Mesenchymal stem cell (in vitro differentiated cells and primary cell): ENCODE measurements around the gene NFS1.

Experiments
- DNase-seq: peaks from one replicate; pipeline ENCODE4 v3.0.0-alpha.2; 2013
- H2AFZ ChIP-seq: one replicate; pipeline ENCODE4 v1.6.1; 2013; ENCODE audit warnings: low read depth, mild to moderate bottlenecking, control low read depth, inconsistent platforms, low read length, moderate library complexity
- H2AK5ac ChIP-seq: 2 replicates; pipeline ENCODE4 v1.6.1; 2013; ENCODE audit warnings: low read length, moderate library complexity, mild to moderate bottlenecking, inconsistent platforms; ENCODE audit not compliant: severe bottlenecking
- H2BK120ac ChIP-seq: one replicate; pipeline ENCODE4 v1.6.1; 2013; ENCODE audit warnings: low read depth, mild to moderate bottlenecking, inconsistent platforms, low read length, moderate library complexity
- H2BK12ac ChIP-seq, 2 experiments: one replicate each; pipeline ENCODE4 v1.6.1; 2013; ENCODE audit warnings: inconsistent platforms in 2 of 2, low read length in 2 of 2, mild to moderate bottlenecking in 2 of 2, moderate library complexity in 2 of 2, control low read depth in 1 of 2
- H2BK15ac ChIP-seq: one replicate; pipeline ENCODE4 v1.6.1; 2013; ENCODE audit warnings: mild to moderate bottlenecking, low read depth, inconsistent platforms; ENCODE audit not compliant: poor library complexity, severe bottlenecking
- H2BK5ac ChIP-seq: 2 replicates; pipeline ENCODE4 v1.6.1; 2013; ENCODE audit warnings: low read depth, mild to moderate bottlenecking, low read length, control low read depth, inconsistent platforms; ENCODE audit not compliant: poor library complexity, severe bottlenecking
- H3K14ac ChIP-seq, 2 experiments: one replicate each; pipeline ENCODE4 v1.6.1; 2013; ENCODE audit warnings: inconsistent platforms in 2 of 2, low read length in 2 of 2, control low read depth in 1 of 2, mild to moderate bottlenecking in 1 of 2, moderate library complexity in 1 of 2
- H3K18ac ChIP-seq, 2 experiments: one replicate each; pipeline ENCODE4 v1.6.1; 2013; ENCODE audit warnings: inconsistent platforms in 2 of 2, low read length in 2 of 2, control low read depth in 1 of 2, low read depth in 1 of 2, mild to moderate bottlenecking in 1 of 2
- H3K23ac ChIP-seq, 2 experiments: one replicate each; pipeline ENCODE4 v1.6.1; 2013; ENCODE audit warnings: inconsistent platforms in 2 of 2, low read length in 2 of 2, mild to moderate bottlenecking in 2 of 2, moderate library complexity in 2 of 2, control low read depth in 1 of 2
- H3K27ac ChIP-seq: 2 replicates; pipeline ENCODE4 v1.5.1; 2013; ENCODE audit warnings: mild to moderate bottlenecking, moderate library complexity, low read length, control low read depth, inconsistent platforms; ENCODE audit not compliant: poor library complexity, severe bottlenecking
- H3K27me3 ChIP-seq, 2 experiments: 2 replicates each; pipeline versions ENCODE4 v1.6.1 to v1.7.0; 2013; ENCODE audit warnings: low read length in 2 of 2, mild to moderate bottlenecking in 2 of 2, moderate library complexity in 2 of 2, control low read depth in 1 of 2, inconsistent platforms in 1 of 2; ENCODE audit not compliant: control insufficient read depth in 1 of 2, insufficient read depth in 1 of 2
- H3K36me3 ChIP-seq, 2 experiments: 2 replicates each; pipeline versions ENCODE4 v1.6.1 to v1.7.0; 2013; ENCODE audit warnings: low read length in 2 of 2, control low read depth in 1 of 2, inconsistent platforms in 1 of 2, low read depth in 1 of 2, mild to moderate bottlenecking in 1 of 2; ENCODE audit not compliant: insufficient read depth in 2 of 2, control insufficient read depth in 1 of 2
- H3K4ac ChIP-seq, 2 experiments: one replicate each; pipeline ENCODE4 v1.6.1; 2013; ENCODE audit warnings: inconsistent platforms in 2 of 2, low read length in 2 of 2, mild to moderate bottlenecking in 2 of 2, moderate library complexity in 2 of 2, control low read depth in 1 of 2, low read depth in 1 of 2
- H3K4me1 ChIP-seq: 2 replicates; pipeline ENCODE4 v1.6.1; 2013; ENCODE audit warnings: low read depth, low read length, control low read depth; ENCODE audit not compliant: control insufficient read depth, insufficient read depth
- H3K4me2 ChIP-seq: 2 replicates; pipeline ENCODE4 v1.6.1; 2013; ENCODE audit warnings: low read length, mild to moderate bottlenecking, inconsistent platforms; ENCODE audit not compliant: poor library complexity, severe bottlenecking
- H3K4me3 ChIP-seq, 2 experiments: 2 replicates each; pipeline versions ENCODE4 v1.5.1 to v1.7.0; 2013; ENCODE audit warnings: low read length in 2 of 2, mild to moderate bottlenecking in 2 of 2, control low read depth in 1 of 2, low read depth in 1 of 2; ENCODE audit not compliant: insufficient read depth in 1 of 2
- H3K79me1 ChIP-seq: replicated peaks from 2 replicates; pipeline ENCODE4 v1.6.1; 2013; ENCODE audit warnings: mild to moderate bottlenecking, control low read depth, low read length, inconsistent platforms; ENCODE audit not compliant: poor library complexity, severe bottlenecking
- H3K9ac ChIP-seq: 2 replicates; pipeline ENCODE4 v1.7.0; 2013; ENCODE audit warnings: mild to moderate bottlenecking, low read length, moderate library complexity
- H3K9me3 ChIP-seq: 2 replicates; pipeline ENCODE4 v1.7.0; 2013; ENCODE audit warnings: mild to moderate bottlenecking, low read length; ENCODE audit not compliant: control insufficient read depth
- H4K8ac ChIP-seq: one replicate; pipeline ENCODE4 v1.6.1; 2013; ENCODE audit warnings: inconsistent platforms, mild to moderate bottlenecking, low read length, moderate library complexity
- H4K91ac ChIP-seq: one replicate; pipeline ENCODE4 v1.6.1; 2013; ENCODE audit warnings: mild to moderate bottlenecking, low read length, inconsistent platforms
- WGBS: methylation state at CpG from one replicate; pipeline ENCODE4 v1.1.7; 2013; ENCODE audit warnings: mixed read lengths; 5-methylcytosine and 5-hydroxymethylcytosine counted together

The NFS1 gene

GRCh38 chr20:35653430-35653734, 45.8 kb downstream of the NFS1 start:
- Histone ChIP-seq H4K8ac (no peak overlapping the region), H3K4ac (no peak overlapping the region), H3K27me3 (no peaks in the 10 kb centered on the region), H3K23ac (no peak overlapping the region), H3K9ac (no peak overlapping the region), H2AK5ac (no peak overlapping the region), H2BK12ac (no peak overlapping the region), H2AFZ (no peak overlapping the region), H2BK5ac (no peak overlapping the region), H3K14ac (no peak overlapping the region), H3K4me2 (no peak overlapping the region), H3K4me1 (peaks cover 2% of the 10 kb centered on the region), H3K18ac (no peak overlapping the region), H4K91ac (no peak overlapping the region), H3K79me1 (no peaks in the 10 kb centered on the region), H3K4me3 (no peak overlapping the region), H3K9me3 (no peaks in the 10 kb centered on the region), H2BK120ac (no peak overlapping the region), H3K27ac (no peak overlapping the region), H2BK15ac (no peak overlapping the region), H3K36me3 (peaks cover 22 to 47% of the 10 kb centered on the region in 2 experiments)
- DNase-seq, result no peak
- WGBS, result 98% methylated on average over 3 of the region's 3 CpGs

- Histone ChIP-seq H3K4me2 (no peak overlapping the region), H4K8ac (no peak overlapping the region), H3K9ac (no peak overlapping the region), H2BK5ac (no peak overlapping the region), H3K23ac (no peak overlapping the region), H2AFZ (no peak overlapping the region), H3K4ac (no peak overlapping the region), H2BK15ac (no peak overlapping the region), H3K18ac (no peak overlapping the region), H3K79me1 (no peaks in the 10 kb centered on the region), H4K91ac (no peak overlapping the region), H3K14ac (no peak overlapping the region), H3K27me3 (no peaks in the 10 kb centered on the region), H2BK12ac (no peak overlapping the region), H2AK5ac (no peak overlapping the region), H3K36me3 (peaks cover 22 to 47% of the 10 kb centered on the region in 2 experiments), H3K9me3 (no peaks in the 10 kb centered on the region), H3K4me3 (no peak overlapping the region), H3K4me1 (peaks cover 2% of the 10 kb centered on the region), H2BK120ac (no peak overlapping the region), H3K27ac (no peak overlapping the region)
- WGBS, result 97% methylated on average over 13 of the region's 13 CpGs
- DNase-seq, result no peak
Observed at GRCh38 chr20:35652641-35653429, 46.3 kb downstream of the NFS1 start.

DNA sequence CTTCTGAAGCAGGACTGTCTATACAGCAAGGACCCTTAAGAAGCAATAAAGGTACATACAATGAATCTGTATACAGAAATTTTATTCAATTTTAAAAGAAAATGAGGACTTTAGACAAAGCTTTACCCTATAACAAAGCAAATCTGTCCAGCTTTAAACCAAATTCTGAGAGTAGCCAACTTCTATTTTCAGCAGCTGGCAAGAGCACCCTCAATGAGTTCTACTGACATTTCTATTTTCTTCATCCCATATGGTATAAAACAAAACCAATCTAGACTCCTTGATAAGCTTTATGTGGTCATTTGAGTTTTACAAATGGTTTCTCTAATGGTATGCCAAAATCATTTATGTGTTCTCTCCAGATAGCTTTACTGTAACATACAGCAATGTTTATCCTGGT, 47.2 kb downstream of the NFS1 start:
- Histone ChIP-seq H3K36me3 (peaks cover 28 to 46% of the 10 kb centered on the region in 2 experiments), H3K4me2 (no peak overlapping the region), H3K27ac (no peak overlapping the region), H4K91ac (no peak overlapping the region), H4K8ac (no peak overlapping the region), H3K23ac (no peak overlapping the region), H2AFZ (no peak overlapping the region), H2BK15ac (no peak overlapping the region), H2BK12ac (no peak overlapping the region), H3K4me3 (no peak overlapping the region), H2AK5ac (no peak overlapping the region), H3K4ac (no peak overlapping the region), H3K9me3 (no peaks in the 10 kb centered on the region), H3K79me1 (peaks cover 4% of the 10 kb centered on the region), H3K9ac (no peak overlapping the region), H2BK120ac (no peak overlapping the region), H3K18ac (no peak overlapping the region), H3K27me3 (no peaks in the 10 kb centered on the region), H3K4me1 (peaks cover 2% of the 10 kb centered on the region), H2BK5ac (no peak overlapping the region), H3K14ac (no peak overlapping the region)
- DNase-seq, result no peak

DNA sequence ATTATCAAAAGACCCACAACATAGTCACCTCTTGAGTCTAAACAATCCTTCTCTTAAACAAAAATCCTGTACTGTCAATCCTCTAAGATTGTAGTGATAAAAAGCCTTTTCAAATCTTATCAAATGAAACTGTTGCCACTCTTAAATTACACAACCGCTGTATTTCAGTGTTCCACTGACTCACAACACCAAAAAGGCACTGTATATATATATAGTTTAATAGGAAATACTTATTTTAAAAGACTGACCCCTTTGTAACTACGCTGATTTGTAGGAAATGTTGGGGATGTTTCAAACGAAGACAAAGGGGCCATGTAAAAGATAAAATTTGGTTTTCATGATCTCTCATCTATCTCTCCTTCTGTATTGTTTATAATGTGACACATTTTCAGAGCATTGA, 48.5 kb downstream of the NFS1 start:
- DNase-seq, result no peak
- H3K18ac ChIP-seq, result no peak overlapping the region
- no peak overlapping the region for H3K14ac ChIP-seq
- no peak overlapping the region for H3K4me2 ChIP-seq
- no peak overlapping the region for H3K9ac ChIP-seq
- no peak overlapping the region for H2BK12ac ChIP-seq
- no peak overlapping the region for H2BK15ac ChIP-seq
- H3K27ac ChIP-seq, result no peak overlapping the region
- no peak overlapping the region for H2AK5ac ChIP-seq
- no peak overlapping the region for H2BK120ac ChIP-seq
- no peak overlapping the region for H3K4me3 ChIP-seq
- no peak overlapping the region for H3K23ac ChIP-seq
- H3K36me3 ChIP-seq, result peaks cover 28 to 46% of the 10 kb centered on the region in 2 experiments
- no CpG with 5 or more reads among the region's 3 CpGs for WGBS
- no peak overlapping the region for H2BK5ac ChIP-seq
- no peak overlapping the region for H2AFZ ChIP-seq
- peaks cover 6% of the 10 kb centered on the region for H3K79me1 ChIP-seq
- no peaks in the 10 kb centered on the region for H3K9me3 ChIP-seq
- peaks cover 2% of the 10 kb centered on the region for H3K4me1 ChIP-seq
- H4K91ac ChIP-seq, result no peak overlapping the region
- H3K27me3 ChIP-seq, result no peaks in the 10 kb centered on the region
- no peak overlapping the region for H4K8ac ChIP-seq
- no peak overlapping the region for H3K4ac ChIP-seq
